Endodermal cell (in vitro differentiated cells): ENCODE data around the gene PTPN5. TPM values are rescaled to one million over a fixed set of nuclear protein-coding genes. Genes with fewer than 3 reads are reported as not detected.

Experiments used
- DNase-seq: peaks from one replicate; pipeline ENCODE4 v3.0.0-alpha.2; 2017
- H3K27ac ChIP-seq: 2 replicates; pipeline ENCODE4 v1.5.1; 2013; ENCODE audit warnings: mild to moderate bottlenecking, low read depth, low read length, moderate library complexity
- H3K27me3 ChIP-seq: 2 replicates; pipeline ENCODE4 v1.6.1; 2013; ENCODE audit warnings: mild to moderate bottlenecking, low read length, moderate library complexity; ENCODE audit not compliant: insufficient read depth, control insufficient read depth, poor library complexity, severe bottlenecking
- H3K36me3 ChIP-seq: 2 replicates; pipeline ENCODE4 v1.7.0; 2013; ENCODE audit warnings: mild to moderate bottlenecking, low read length, moderate library complexity; ENCODE audit not compliant: control insufficient read depth, insufficient read depth
- H3K4me1 ChIP-seq: one replicate; pipeline ENCODE4 v1.7.0; 2013; ENCODE audit warnings: low read length; ENCODE audit not compliant: control insufficient read depth, insufficient read depth
- H3K4me3 ChIP-seq: 2 replicates; pipeline ENCODE4 v1.5.1; 2013; ENCODE audit warnings: mild to moderate bottlenecking, low read length, moderate library complexity
- H3K9ac ChIP-seq: 2 replicates; pipeline ENCODE4 v1.6.1; 2013; ENCODE audit warnings: mild to moderate bottlenecking, low read length, moderate library complexity; ENCODE audit not compliant: poor library complexity, severe bottlenecking; ENCODE audit errors: extremely low read depth
- H3K9me3 ChIP-seq: 2 replicates; pipeline ENCODE4 v1.6.1; 2013; ENCODE audit warnings: mild to moderate bottlenecking, low read length, moderate library complexity; ENCODE audit not compliant: control insufficient read depth
- H3K27ac Mint-ChIP-seq: 2 replicates; pipeline ENCODE4 v1.8.0; 2020; ENCODE audit warnings: mixed read lengths
- H3K27me3 Mint-ChIP-seq: 2 replicates; pipeline ENCODE4 v1.8.0; 2021; ENCODE audit warnings: mild to moderate bottlenecking, mixed read lengths; ENCODE audit not compliant: insufficient read depth
- H3K36me3 Mint-ChIP-seq: 2 replicates; pipeline ENCODE4 v1.8.0; 2020; ENCODE audit warnings: low read depth, mixed read lengths
- H3K4me1 Mint-ChIP-seq: 2 replicates; pipeline ENCODE4 v1.8.0; 2020; ENCODE audit warnings: mixed read lengths
- H3K4me3 Mint-ChIP-seq: 2 replicates; pipeline ENCODE4 v1.8.0; 2020; ENCODE audit warnings: mild to moderate bottlenecking, moderate library complexity, mixed read lengths
- H3K9me3 Mint-ChIP-seq: 2 replicates; pipeline ENCODE4 v1.8.0; 2020; ENCODE audit warnings: mild to moderate bottlenecking, mixed read lengths
- CTCF ChIP-seq: fragments of 200-600 bp; sonication (generic); conservative IDR thresholded peaks from 2 replicates; pipeline ENCODE4 v1.5.0; 2021; ENCODE audit warnings: antibody characterized with exemption, mild to moderate bottlenecking
- WGBS, 2 experiments: methylation state at CpG; one replicate each; pipeline versions ENCODE4 v1.1.5 to v1.1.7; 2013; ENCODE audit warnings: missing lambda C conversion rate in 2 of 2, mixed read lengths in 1 of 2; ENCODE audit not compliant: insufficient coverage in 1 of 2, insufficient read length in 1 of 2; 5-methylcytosine and 5-hydroxymethylcytosine counted together
- total RNA-seq, 2 donors: library from RNA; stranded (reverse); fragmentation: NEBNext Ultra II Directional in 1 of 2; extraction: Animal tissue kit (Norgen Biotek cat#: 25700) in 1 of 2; gene quantifications; 2 replicates in 1 of 2; 3 replicates in 1 of 2; pipeline ENCODE4 v1.2.1, GENCODE V29; 2021

The PTPN5 gene
- total RNA-seq, 2 donors from 2014 or later: 27.6 to 51.0 TPM

- peak; percentile 92 for DNase-seq
- WGBS, 2 experiments: 3% methylated on average over 13 to 35 of the region's 36 CpGs
- Mint-ChIP-seq H3K4me3 (peak overlapping the region; percentile 76), H3K9me3 (no peaks in the 10 kb centered on the region), H3K27ac (peak overlapping the region; percentile 65), H3K27me3 (peaks cover 38% of the 10 kb centered on the region), H3K4me1 (peaks cover 11% of the 10 kb centered on the region), H3K36me3 (no peaks in the 10 kb centered on the region)
- H3K27me3 ChIP-seq: peaks cover 26% of the 10 kb centered on the region
- no peaks in the 10 kb centered on the region for H3K36me3 ChIP-seq
- peak; percentile 84 for TF ChIP-seq CTCF
- H3K4me1 ChIP-seq: no peaks in the 10 kb centered on the region
- no peaks in the 10 kb centered on the region for H3K9me3 ChIP-seq
- H3K4me3 ChIP-seq: peak overlapping the region; percentile 87
- peak overlapping the region; percentile 53 for H3K9ac ChIP-seq
- peak overlapping the region; percentile 41 for H3K27ac ChIP-seq
Observed at GRCh38 chr11:18721561-18722292, 69.9 kb downstream of the PTPN5 start.

- TF ChIP-seq CTCF: no peak
- peak overlapping the region; percentile 41 for H3K27ac ChIP-seq
- H3K4me3 Mint-ChIP-seq: peak overlapping the region; percentile 76
- no peaks in the 10 kb centered on the region for H3K36me3 ChIP-seq
- DNase-seq: peak; percentile 97
- no peaks in the 10 kb centered on the region for H3K9me3 ChIP-seq
- H3K36me3 Mint-ChIP-seq: no peaks in the 10 kb centered on the region
- peak overlapping the region; percentile 65 for H3K27ac Mint-ChIP-seq
- H3K4me1 ChIP-seq: no peaks in the 10 kb centered on the region
- WGBS, 2 experiments: 11 to 12% methylated on average over 31 to 41 of the region's 41 CpGs
- peaks cover 33% of the 10 kb centered on the region for H3K27me3 ChIP-seq
- H3K4me3 ChIP-seq: peak overlapping the region; percentile 87
- no peaks in the 10 kb centered on the region for H3K9me3 Mint-ChIP-seq
- H3K27me3 Mint-ChIP-seq: peaks cover 45% of the 10 kb centered on the region
- H3K4me1 Mint-ChIP-seq: peaks cover 8% of the 10 kb centered on the region
- peak overlapping the region; percentile 53 for H3K9ac ChIP-seq
Observed at GRCh38 chr11:18720808-18721560, 70.6 kb downstream of the PTPN5 start.

GRCh38 chr11:18720091-18720807 lies 71.3 kb downstream of the PTPN5 start:
- WGBS, 2 experiments: 89% methylated on average over 4 to 5 of the region's 5 CpGs
- no peaks in the 10 kb centered on the region for H3K9me3 ChIP-seq
- TF ChIP-seq CTCF: no peak
- Mint-ChIP-seq H3K4me3 (peak overlapping the region; percentile 76), H3K27me3 (peaks cover 51% of the 10 kb centered on the region), H3K36me3 (no peaks in the 10 kb centered on the region), H3K9me3 (no peaks in the 10 kb centered on the region), H3K4me1 (peaks cover 5% of the 10 kb centered on the region), H3K27ac (no peak overlapping the region)
- no peaks in the 10 kb centered on the region for H3K36me3 ChIP-seq
- DNase-seq: no peak
- peak overlapping the region; percentile 87 for H3K4me3 ChIP-seq
- H3K27me3 ChIP-seq: peaks cover 40% of the 10 kb centered on the region
- H3K4me1 ChIP-seq: no peaks in the 10 kb centered on the region
- H3K27ac ChIP-seq: no peak overlapping the region
- H3K9ac ChIP-seq: no peak overlapping the region
